GM10266 (cell line): Measurements from ENCODE around the gene NTN1.

Experiments used
- DNase-seq: peaks from one replicate; pipeline ENCODE4 v3.0.0; 2012; ENCODE audit errors: extremely low spot score
- TF ChIP-seq, protein P1 (sequence below): IDR thresholded peaks from 2 replicates; pipeline ENCODE4 v1.5.1; 2012; ENCODE audit warnings: mild to moderate bottlenecking, low read depth; ENCODE audit not compliant: control insufficient read depth, insufficient read depth; ENCODE audit errors: missing control alignments

The NTN1 gene

DNA sequence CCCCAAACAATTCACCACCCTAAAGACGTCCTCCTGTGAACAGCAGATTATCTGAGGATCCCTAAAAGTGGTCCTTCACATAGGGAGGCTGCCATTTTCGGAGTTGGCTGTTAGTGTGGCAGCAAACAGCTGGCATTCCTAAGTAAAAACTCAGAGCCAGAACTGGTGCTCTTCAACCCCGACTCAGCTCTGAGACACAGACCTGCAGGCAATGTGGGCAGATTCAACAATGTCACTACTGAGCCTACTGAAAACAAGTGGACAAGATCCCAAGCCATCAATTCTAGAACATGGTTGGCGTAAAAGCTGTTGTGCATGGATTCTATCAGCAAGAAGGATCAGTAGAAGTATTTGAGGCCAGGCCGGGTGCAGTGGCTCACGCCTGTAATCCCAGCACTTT lies 247.2 kb downstream of the NTN1 start:
- TF ChIP-seq, protein P1, sequence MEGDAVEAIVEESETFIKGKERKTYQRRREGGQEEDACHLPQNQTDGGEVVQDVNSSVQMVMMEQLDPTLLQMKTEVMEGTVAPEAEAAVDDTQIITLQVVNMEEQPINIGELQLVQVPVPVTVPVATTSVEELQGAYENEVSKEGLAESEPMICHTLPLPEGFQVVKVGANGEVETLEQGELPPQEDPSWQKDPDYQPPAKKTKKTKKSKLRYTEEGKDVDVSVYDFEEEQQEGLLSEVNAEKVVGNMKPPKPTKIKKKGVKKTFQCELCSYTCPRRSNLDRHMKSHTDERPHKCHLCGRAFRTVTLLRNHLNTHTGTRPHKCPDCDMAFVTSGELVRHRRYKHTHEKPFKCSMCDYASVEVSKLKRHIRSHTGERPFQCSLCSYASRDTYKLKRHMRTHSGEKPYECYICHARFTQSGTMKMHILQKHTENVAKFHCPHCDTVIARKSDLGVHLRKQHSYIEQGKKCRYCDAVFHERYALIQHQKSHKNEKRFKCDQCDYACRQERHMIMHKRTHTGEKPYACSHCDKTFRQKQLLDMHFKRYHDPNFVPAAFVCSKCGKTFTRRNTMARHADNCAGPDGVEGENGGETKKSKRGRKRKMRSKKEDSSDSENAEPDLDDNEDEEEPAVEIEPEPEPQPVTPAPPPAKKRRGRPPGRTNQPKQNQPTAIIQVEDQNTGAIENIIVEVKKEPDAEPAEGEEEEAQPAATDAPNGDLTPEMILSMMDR: no peak
- DNase-seq: no peak

DNA sequence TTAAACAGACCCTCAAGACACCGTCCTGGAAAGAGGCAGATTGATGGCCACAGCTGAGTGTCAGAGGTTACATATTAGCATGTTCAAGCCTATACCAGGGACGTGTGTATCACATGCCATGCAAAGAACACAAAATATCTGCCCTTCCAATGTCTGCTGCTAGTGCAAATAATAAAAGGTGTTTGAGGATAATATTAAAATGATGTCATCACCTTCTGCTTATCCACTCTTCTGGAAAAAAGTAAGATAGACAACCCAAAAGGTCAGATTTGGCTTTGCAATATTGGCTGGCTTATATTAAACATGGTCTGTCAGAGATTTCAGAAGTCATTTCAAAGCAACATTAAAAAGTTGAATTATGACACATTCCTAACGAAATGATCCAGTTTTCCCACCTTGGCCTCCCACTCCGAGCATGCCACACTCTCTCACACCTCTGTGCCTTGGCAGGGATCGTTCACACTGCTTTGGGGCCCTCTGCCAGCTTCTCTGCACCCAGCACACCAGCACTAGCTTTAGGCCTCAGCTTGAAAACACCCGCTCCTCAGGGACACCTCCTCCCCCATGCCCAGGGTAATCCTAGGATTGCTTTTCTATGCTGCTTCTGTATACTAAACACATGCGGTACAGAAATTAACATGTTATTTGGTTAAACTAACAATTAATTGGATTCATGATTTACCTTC lies 248.2 kb downstream of the NTN1 start:
- DNase-seq: no peak
- TF ChIP-seq, protein P1: no peak

DNA sequence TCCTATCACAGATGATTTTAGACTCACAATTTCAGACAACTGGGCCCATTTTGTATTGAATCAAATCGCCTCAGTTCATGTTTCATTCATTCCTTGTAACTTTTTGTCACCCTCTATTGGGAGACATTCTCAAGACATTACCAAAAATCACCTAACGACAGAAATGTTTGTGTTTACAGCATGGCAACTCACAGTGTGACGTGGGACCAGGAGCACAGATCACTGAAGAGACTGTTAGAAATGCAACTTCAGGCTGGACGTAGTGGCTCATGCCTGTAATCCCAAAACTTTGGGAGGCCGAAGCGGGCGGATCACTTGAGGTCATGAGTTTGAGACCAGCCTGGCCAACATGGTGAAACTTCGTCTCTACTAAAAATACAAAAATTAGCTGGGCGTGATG lies 249.6 kb downstream of the NTN1 start:
- TF ChIP-seq, protein P1: no peak
- no peak for DNase-seq

DNA sequence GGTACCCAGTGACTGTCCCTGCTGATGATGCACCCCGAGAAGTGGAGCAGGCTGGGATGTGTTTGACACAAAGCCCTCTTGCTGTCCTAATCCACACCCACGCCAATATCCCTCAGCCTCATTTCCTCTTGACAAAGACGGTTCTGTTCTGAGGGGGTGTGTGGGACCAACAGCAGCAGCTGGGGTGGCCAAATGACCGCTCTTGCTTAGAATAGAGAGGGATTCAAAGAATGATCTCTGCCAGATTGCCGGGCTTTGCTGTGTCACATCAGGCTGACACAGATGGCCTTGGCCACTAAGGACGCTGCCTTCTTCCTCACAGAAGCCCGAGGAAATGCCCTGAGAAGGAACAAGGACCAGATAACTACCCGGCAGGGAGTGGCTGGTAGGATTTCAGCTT lies 250.7 kb downstream of the NTN1 start:
- no peak for DNase-seq
- TF ChIP-seq, protein P1: no peak

DNA sequence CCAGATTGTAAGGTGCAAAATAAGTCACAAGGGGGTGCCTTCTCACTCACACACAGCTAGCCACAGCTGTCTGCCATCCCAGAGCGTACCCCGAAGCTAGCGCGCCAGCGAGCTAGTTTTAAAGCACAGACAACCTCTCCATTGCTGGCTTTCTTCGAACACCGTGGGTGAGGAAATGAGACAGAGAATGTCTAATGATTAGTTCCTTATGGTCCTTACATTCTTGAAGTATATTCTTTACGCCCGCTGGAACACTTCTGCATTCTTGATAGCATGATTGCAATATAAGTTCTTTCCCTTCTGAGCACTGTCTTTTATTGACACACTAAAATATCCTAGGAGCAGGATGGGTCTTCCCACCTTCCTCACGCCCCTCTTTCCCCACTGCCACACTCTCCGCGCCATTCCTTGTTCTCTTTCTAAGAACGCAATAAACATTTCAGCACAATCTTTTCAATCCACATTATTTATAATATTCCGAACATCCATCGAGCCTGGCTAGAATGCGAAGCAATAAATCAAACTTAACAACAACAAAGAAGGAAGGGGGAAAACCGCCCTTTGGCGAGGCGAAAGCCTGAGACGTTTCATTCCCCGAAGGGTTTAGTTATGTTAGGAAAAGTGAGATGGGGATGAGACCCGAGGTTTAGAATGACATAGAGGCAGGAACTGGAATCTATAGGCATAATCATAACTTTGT lies 251.3 kb downstream of the NTN1 start:
- TF ChIP-seq, protein P1: no peak

DNA sequence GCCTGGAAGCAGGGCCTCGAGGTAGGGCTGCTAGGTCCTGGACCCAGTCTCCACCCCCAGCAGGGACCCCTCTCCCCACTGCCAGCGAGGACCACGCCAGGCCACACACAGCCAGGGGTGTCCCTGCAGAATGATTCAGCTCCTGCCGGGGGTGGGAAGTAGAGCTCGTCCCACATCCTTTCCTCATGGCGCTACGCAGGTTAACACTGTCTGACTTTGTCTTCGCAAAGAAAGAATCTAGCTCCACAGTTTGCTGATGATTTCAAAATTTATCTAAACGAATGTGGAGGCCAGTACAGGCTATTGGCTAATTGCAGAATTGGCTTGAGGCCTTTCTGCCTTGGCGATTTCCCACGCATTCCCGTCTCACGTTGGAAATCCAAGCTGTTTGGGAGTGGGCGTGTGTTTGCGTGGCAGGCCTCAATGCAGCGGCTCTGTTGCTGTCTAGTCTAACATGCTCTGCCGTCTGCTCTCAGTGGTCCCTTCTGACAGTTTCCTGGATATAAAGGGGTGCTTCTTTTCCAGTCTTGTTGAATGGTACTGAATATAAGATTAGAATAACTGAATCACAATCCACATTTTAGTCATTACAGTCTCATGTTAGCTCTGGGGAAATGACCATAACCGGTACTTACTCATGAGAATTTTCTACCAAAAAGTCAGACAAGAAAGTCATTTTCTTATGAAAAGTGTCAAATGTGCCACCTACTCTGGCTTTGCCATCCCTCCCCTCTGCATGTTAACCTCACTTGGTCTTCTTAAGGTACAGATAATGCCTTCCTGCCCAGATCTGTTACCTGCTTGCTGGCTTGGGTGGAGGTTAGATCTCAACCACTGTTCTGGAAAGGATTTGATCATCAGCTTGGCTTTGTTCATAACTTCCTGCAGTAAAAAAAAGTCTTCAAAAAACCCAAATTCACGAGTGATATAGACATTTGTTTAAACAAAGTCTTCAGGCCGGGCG lies 252.4 kb downstream of the NTN1 start:
- TF ChIP-seq, protein P1: no peak
- no peak for DNase-seq

More for the DNA sequence above, 251.3 kb downstream of the NTN1 start:
- no peak for DNase-seq
